ENCODE results near the gene POLR1C.

- TF ChIP-seq POLR2A (IDR thresholded peaks at IDR 0.05) = no peak
- TF ChIP-seq, protein P1, sequence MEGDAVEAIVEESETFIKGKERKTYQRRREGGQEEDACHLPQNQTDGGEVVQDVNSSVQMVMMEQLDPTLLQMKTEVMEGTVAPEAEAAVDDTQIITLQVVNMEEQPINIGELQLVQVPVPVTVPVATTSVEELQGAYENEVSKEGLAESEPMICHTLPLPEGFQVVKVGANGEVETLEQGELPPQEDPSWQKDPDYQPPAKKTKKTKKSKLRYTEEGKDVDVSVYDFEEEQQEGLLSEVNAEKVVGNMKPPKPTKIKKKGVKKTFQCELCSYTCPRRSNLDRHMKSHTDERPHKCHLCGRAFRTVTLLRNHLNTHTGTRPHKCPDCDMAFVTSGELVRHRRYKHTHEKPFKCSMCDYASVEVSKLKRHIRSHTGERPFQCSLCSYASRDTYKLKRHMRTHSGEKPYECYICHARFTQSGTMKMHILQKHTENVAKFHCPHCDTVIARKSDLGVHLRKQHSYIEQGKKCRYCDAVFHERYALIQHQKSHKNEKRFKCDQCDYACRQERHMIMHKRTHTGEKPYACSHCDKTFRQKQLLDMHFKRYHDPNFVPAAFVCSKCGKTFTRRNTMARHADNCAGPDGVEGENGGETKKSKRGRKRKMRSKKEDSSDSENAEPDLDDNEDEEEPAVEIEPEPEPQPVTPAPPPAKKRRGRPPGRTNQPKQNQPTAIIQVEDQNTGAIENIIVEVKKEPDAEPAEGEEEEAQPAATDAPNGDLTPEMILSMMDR (IDR thresholded peaks at IDR 0.05) = no peak
Observed at GRCh38 chr6:43523284-43523683, 6.4 kb downstream of the POLR1C start.
